ENCODE measurements around the gene IFITM1. TPM values are rescaled to one million over a fixed set of nuclear protein-coding genes. Genes with fewer than 3 reads are reported as not detected.
A peak's percentile ranks its signal among the peaks of the same experiment; 100 is the strongest.
"Not testable (repeated sequence)": the region's sequence is repeated elsewhere in the genome, so short reads cannot be mapped to it uniquely, and the experiment has no call there.

The IFITM1 gene
- polyA plus RNA-seq, 1 donor: 137 TPM

- H3K27me3 ChIP-seq (ENCODE audit: control insufficient read depth, insufficient read depth, low read length): peaks cover 12% of the 10 kb centered on the region
- H3K4me1 ChIP-seq (ENCODE audit: control insufficient read depth, insufficient read depth, low read length): peaks cover 33% of the 10 kb centered on the region
- not testable (repeated sequence) for H3K36me3 ChIP-seq (ENCODE audit: control insufficient read depth, insufficient read depth, low read length); DNase-seq; H3K9me3 ChIP-seq (ENCODE audit: control insufficient read depth, low read depth, low read length); H3K27ac ChIP-seq (ENCODE audit: low read length)
- peak overlapping the region; percentile 75 for H3K4me3 ChIP-seq (ENCODE audit: low read length)
- WGBS (ENCODE audit: insufficient coverage, low lambda C conversion rate): no CpG with 5 or more reads among the region's 79 CpGs
Observed at GRCh38 chr11:318405-319120, 4.7 kb downstream of the IFITM1 start.

DNA sequence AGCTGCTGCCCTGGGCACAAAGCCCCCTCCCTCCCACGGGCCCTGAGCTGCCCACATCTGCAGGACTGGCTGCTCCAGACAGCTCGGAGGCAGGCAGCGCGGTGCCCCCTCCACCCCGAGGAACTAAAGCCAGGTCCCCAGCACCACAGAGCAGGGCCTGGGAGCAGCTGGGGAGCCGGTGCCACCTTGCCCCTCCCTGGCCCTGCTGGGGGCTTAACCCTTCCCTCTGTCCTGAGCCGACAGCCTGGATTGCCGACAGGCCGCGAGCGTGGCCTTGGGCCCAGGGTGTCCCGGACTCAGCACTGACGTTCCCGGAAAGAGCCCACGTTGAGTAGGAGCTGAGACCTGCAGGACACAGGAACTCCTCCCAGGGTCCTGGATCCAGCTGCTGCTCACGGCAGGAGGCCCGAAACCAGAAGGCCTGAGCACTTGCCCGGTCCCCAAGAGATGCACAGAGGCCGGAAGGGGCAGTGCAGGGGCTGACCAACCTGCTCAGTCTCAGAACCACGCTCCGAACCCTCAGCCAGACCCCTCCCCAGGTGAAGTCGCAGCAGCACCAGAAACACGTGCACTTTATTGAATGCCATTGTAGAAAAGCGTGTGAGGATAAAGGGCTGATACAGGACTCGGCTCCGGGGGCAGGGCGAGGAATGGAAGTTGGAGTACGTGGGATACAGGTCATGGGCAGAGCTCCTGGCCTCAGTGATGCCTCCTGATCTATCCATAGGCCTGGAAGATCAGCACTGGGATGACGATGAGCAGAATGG, 5.5 kb downstream of the IFITM1 start:
- H3K36me3 ChIP-seq (ENCODE audit: control insufficient read depth, insufficient read depth, low read length); H3K9me3 ChIP-seq (ENCODE audit: control insufficient read depth, low read depth, low read length): not testable (repeated sequence)
- H3K4me3 ChIP-seq (ENCODE audit: low read length): peak overlapping the region; percentile 75
- peak overlapping the region; percentile 87 for H3K27ac ChIP-seq (ENCODE audit: low read length)
- H3K27me3 ChIP-seq (ENCODE audit: control insufficient read depth, insufficient read depth, low read length): peaks cover 12% of the 10 kb centered on the region
- DNase-seq: peak in 1 of 2 donors; percentile 59
- no CpG with 5 or more reads among the region's 29 CpGs for WGBS (ENCODE audit: insufficient coverage, low lambda C conversion rate)
- peaks cover 35% of the 10 kb centered on the region for H3K4me1 ChIP-seq (ENCODE audit: control insufficient read depth, insufficient read depth, low read length)

GRCh38 chr11:319888-320273, 6.0 kb downstream of the IFITM1 start:
- H3K4me3 ChIP-seq (ENCODE audit: low read length): peak overlapping the region; percentile 75
- H3K36me3 ChIP-seq (ENCODE audit: control insufficient read depth, insufficient read depth, low read length); DNase-seq; H3K9me3 ChIP-seq (ENCODE audit: control insufficient read depth, low read depth, low read length): not testable (repeated sequence)
- H3K4me1 ChIP-seq (ENCODE audit: control insufficient read depth, insufficient read depth, low read length): peaks cover 39% of the 10 kb centered on the region
- peak overlapping the region; percentile 87 for H3K27ac ChIP-seq (ENCODE audit: low read length)
- peaks cover 12% of the 10 kb centered on the region for H3K27me3 ChIP-seq (ENCODE audit: control insufficient read depth, insufficient read depth, low read length)
- WGBS (ENCODE audit: insufficient coverage, low lambda C conversion rate): no CpG with 5 or more reads among the region's 10 CpGs

DNA sequence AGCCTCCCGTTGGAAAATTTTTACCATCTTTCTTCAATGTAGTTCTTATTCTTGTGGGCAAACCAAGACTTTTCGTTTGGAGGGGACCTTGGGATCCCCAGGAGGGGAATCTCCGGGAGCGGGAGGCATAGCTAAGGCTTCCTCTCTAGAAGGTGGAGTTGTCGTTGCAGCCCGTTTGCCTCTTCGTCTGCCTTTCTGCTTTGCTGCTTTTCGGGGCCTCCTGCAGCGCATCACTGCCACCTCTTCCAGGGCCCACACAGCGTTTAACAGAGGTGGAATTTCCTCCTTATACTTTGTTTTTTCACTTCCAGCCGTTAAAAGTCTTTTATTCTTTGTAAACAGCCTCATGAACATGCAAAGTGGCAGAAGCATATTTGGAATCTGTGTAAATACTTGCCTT, 10.3 kb downstream of the IFITM1 start:
- whole genome bisulfite sequencing (ENCODE audit: insufficient coverage, low lambda C conversion rate): 17% methylated on average over 2 of the region's 11 CpGs
- peaks cover 36% of the 10 kb centered on the region for H3K4me1 ChIP-seq (ENCODE audit: control insufficient read depth, insufficient read depth, low read length)
- no peak overlapping the region for H3K4me3 ChIP-seq (ENCODE audit: low read length)
- no peaks in the 10 kb centered on the region for H3K9me3 ChIP-seq (ENCODE audit: control insufficient read depth, low read depth, low read length)
- DNase-seq: no peak
- no peaks in the 10 kb centered on the region for H3K36me3 ChIP-seq (ENCODE audit: control insufficient read depth, insufficient read depth, low read length)
- H3K27ac ChIP-seq (ENCODE audit: low read length): peak overlapping the region; percentile 59
- no peaks in the 10 kb centered on the region for H3K27me3 ChIP-seq (ENCODE audit: control insufficient read depth, insufficient read depth, low read length)

DNA sequence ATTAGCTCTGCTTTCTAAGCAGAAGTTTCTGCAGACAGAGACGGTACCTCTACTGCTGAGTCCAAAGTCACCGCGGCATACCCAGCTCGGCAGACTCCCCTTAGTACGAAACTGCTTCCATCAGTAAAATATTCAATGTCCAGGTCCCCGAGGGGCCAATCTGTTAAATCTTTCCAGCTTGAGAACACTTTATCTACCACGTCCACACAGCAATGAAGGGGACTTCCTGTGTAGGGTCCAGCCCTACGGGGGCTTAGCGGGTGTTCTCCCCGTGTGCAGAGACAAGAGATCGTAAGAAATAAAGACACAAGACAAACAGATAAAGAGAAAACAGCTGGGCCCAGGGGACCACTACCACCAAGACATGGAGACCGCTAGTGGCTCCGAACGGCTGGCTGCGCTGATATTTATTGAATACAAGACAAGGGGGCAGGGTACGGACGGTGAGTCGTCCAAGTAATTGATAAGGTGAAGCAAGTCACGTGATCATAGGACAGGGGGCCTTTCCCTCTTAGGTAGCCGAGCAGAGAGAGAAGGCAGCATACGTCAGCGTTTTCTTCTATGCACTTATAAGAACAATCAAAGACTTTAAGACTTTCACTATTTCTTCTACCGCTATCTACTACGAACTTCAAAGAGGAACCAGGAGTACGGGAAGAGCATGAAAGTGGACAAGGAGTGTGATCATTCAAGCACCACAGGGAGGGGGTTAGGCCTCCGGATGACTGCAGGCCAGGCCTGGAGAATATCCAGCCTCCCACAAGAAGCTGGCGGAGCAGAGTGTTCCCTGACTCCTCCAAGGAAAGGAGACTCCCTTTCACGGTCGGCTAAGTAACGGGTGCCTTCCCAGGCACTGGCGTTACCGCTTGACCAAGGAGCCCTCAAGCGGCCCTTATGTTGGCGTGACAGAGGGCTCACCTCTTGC, 11.0 kb downstream of the IFITM1 start:
- Histone ChIP-seq H3K4me1 (ENCODE audit: control insufficient read depth, insufficient read depth, low read length) (peaks cover 31% of the 10 kb centered on the region), H3K27ac (ENCODE audit: low read length) (peak overlapping the region; percentile 59), H3K4me3 (ENCODE audit: low read length) (peak overlapping the region; percentile 0)
- not testable (repeated sequence) for H3K36me3 ChIP-seq (ENCODE audit: control insufficient read depth, insufficient read depth, low read length); H3K27me3 ChIP-seq (ENCODE audit: control insufficient read depth, insufficient read depth, low read length); H3K9me3 ChIP-seq (ENCODE audit: control insufficient read depth, low read depth, low read length)
- WGBS (ENCODE audit: insufficient coverage, low lambda C conversion rate): no CpG with 5 or more reads among the region's 34 CpGs
- peak in 1 of 2 donors; percentile 78 for DNase-seq

GRCh38 chr11:325796-326591, 12.2 kb downstream of the IFITM1 start:
- no peak overlapping the region for H3K4me3 ChIP-seq (ENCODE audit: low read length)
- DNase-seq: no peak
- H3K27me3 ChIP-seq (ENCODE audit: control insufficient read depth, insufficient read depth, low read length): no peaks in the 10 kb centered on the region
- H3K36me3 ChIP-seq (ENCODE audit: control insufficient read depth, insufficient read depth, low read length): no peaks in the 10 kb centered on the region
- WGBS (ENCODE audit: insufficient coverage, low lambda C conversion rate): no CpG with 5 or more reads among the region's 30 CpGs
- no peaks in the 10 kb centered on the region for H3K9me3 ChIP-seq (ENCODE audit: control insufficient read depth, low read depth, low read length)
- H3K27ac ChIP-seq (ENCODE audit: low read length): peak overlapping the region; percentile 52
- H3K4me1 ChIP-seq (ENCODE audit: control insufficient read depth, insufficient read depth, low read length): peaks cover 29% of the 10 kb centered on the region

DNA sequence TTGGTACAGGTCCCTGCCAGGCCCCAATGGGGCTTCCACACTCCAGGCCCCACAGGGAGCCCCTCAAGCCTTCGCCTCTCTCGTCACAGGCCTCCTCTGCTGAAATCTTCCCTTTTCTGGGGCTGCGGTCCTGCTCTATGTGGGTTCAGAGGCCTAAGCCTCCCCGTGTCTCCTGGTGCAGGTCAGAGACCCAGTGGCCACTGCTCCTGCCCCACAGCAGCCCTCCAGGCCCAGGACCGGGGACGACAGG, 12.7 kb downstream of the IFITM1 start:
- no peak overlapping the region for H3K4me3 ChIP-seq (ENCODE audit: low read length)
- H3K27me3 ChIP-seq (ENCODE audit: control insufficient read depth, insufficient read depth, low read length): no peaks in the 10 kb centered on the region
- H3K9me3 ChIP-seq (ENCODE audit: control insufficient read depth, low read depth, low read length): no peaks in the 10 kb centered on the region
- no peak for DNase-seq
- no CpG with 5 or more reads among the region's 6 CpGs for WGBS (ENCODE audit: insufficient coverage, low lambda C conversion rate)
- peak overlapping the region; percentile 52 for H3K27ac ChIP-seq (ENCODE audit: low read length)
- H3K4me1 ChIP-seq (ENCODE audit: control insufficient read depth, insufficient read depth, low read length): peaks cover 28% of the 10 kb centered on the region
- no peaks in the 10 kb centered on the region for H3K36me3 ChIP-seq (ENCODE audit: control insufficient read depth, insufficient read depth, low read length)

GRCh38 chr11:326842-327580, 13.2 kb downstream of the IFITM1 start:
- H3K4me3 ChIP-seq (ENCODE audit: low read length): no peak overlapping the region
- no peaks in the 10 kb centered on the region for H3K27me3 ChIP-seq (ENCODE audit: control insufficient read depth, insufficient read depth, low read length)
- peaks cover 28% of the 10 kb centered on the region for H3K4me1 ChIP-seq (ENCODE audit: control insufficient read depth, insufficient read depth, low read length)
- H3K27ac ChIP-seq (ENCODE audit: low read length): peak overlapping the region; percentile 52
- H3K36me3 ChIP-seq (ENCODE audit: control insufficient read depth, insufficient read depth, low read length): no peaks in the 10 kb centered on the region
- DNase-seq: peak in 1 of 2 donors; percentile 86
- no peaks in the 10 kb centered on the region for H3K9me3 ChIP-seq (ENCODE audit: control insufficient read depth, low read depth, low read length)
- no CpG with 5 or more reads among the region's 19 CpGs for WGBS (ENCODE audit: insufficient coverage, low lambda C conversion rate)

- no peak for DNase-seq
- no CpG with 5 or more reads among the region's 3 CpGs for WGBS (ENCODE audit: insufficient coverage, low lambda C conversion rate)
- no peaks in the 10 kb centered on the region for H3K27me3 ChIP-seq (ENCODE audit: control insufficient read depth, insufficient read depth, low read length)
- no peak overlapping the region for H3K4me3 ChIP-seq (ENCODE audit: low read length)
- no peaks in the 10 kb centered on the region for H3K36me3 ChIP-seq (ENCODE audit: control insufficient read depth, insufficient read depth, low read length)
- H3K9me3 ChIP-seq (ENCODE audit: control insufficient read depth, low read depth, low read length): no peaks in the 10 kb centered on the region
- no peak overlapping the region for H3K27ac ChIP-seq (ENCODE audit: low read length)
- H3K4me1 ChIP-seq (ENCODE audit: control insufficient read depth, insufficient read depth, low read length): peaks cover 28% of the 10 kb centered on the region
Observed at GRCh38 chr11:327581-327923, 13.7 kb downstream of the IFITM1 start.
